ENCODE results near the gene TNPO3. TPM values are rescaled to one million over a fixed set of nuclear protein-coding genes. Genes with fewer than 3 reads are reported as not detected.

TNPO3 gene
- total RNA-seq, 1 experiment from 2014 or later: 57.0 TPM

DNA sequence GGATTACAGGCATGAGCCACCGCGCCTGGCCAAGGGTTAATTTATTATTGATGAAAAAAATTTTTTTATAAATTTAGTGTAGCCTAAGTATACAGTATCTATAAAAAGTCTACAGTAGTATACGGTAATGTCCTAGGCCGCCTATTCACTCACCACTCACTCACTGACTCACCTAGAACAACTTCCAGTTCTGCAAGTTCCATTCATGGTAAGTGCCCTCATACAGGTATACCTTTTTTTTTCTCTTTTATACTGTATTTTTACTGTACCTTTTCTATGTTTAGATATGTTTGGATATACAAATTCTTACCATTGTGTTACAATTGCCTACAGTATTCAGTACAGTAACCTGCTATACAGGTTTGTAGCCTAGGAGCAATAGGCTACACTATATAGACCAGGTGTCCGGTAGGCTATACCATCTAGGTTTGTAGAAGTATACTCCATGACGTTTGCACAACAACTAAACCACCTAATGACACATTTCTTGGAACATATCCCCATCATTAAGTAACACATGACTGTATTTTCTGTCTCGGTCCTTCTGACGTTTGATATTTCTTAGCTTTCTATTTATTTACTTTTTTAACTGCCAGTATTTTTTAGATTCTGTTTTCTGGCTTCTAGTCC, 93.8 kb downstream of the TNPO3 start:
- no peak for DNase-seq
- H3K4me3 ChIP-seq (ENCODE audit: low read length): no peak overlapping the region
- peaks cover 5% of the 10 kb centered on the region; the same call in 1 of the 2 replicates for H3K4me1 ChIP-seq (ENCODE audit: low read length)
- H3K27me3 ChIP-seq (ENCODE audit: low read length): no peaks in the 10 kb centered on the region
- H4K20me1 ChIP-seq (ENCODE audit: insufficient read depth, low read depth, low read length): no peaks in the 10 kb centered on the region
- no peak overlapping the region for H2AFZ ChIP-seq (ENCODE audit: low read length)
- H3K27ac ChIP-seq (ENCODE audit: low read length): no peak overlapping the region
- H3K79me2 ChIP-seq (ENCODE audit: low read length): peaks cover 14% of the 10 kb centered on the region
- no peak overlapping the region for H3K4me2 ChIP-seq (ENCODE audit: low read depth, low read length, poor library complexity, severe bottlenecking)
- no peaks in the 10 kb centered on the region for H3K9me3 ChIP-seq (ENCODE audit: low read length)
- H3K9me2 ChIP-seq (replicated peaks; ENCODE audit: insufficient read depth, low read length): no peaks in the 10 kb centered on the region
- H3K9ac ChIP-seq (ENCODE audit: low read length): no peak overlapping the region
- peaks cover 53% of the 10 kb centered on the region; the same call in 1 of the 2 replicates for H3K36me3 ChIP-seq (ENCODE audit: insufficient read depth, low read length)

DNA sequence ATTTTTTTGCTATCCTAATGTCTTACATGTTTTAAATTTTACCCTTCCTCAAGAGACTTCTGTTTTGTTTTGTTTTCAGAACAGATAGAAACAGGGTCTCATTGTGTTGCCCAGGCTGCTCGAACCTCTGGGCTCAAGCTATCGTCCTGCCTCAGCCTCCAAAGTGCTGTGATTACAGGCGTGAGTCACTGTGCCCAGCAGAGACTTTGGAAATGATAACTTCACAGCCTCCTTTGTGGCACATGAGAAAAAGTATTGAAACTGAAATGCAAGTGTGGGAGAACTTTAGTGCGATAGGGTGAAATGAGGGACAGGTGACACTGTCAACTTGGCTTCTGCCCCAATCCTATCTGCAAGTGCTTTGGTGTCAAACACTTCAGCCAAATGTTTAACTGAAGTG, 95.6 kb downstream of the TNPO3 start:
- Histone ChIP-seq H3K27me3 (ENCODE audit: low read length) (no peaks in the 10 kb centered on the region), H3K79me2 (ENCODE audit: low read length) (peaks cover 7% of the 10 kb centered on the region), H3K9me2 (replicated peaks; ENCODE audit: insufficient read depth, low read length) (no peaks in the 10 kb centered on the region), H3K27ac (ENCODE audit: low read length) (no peak overlapping the region), H3K4me3 (ENCODE audit: low read length) (no peak overlapping the region), H3K4me2 (ENCODE audit: low read depth, low read length, poor library complexity, severe bottlenecking) (no peak overlapping the region), H3K9me3 (ENCODE audit: low read length) (no peaks in the 10 kb centered on the region), H2AFZ (ENCODE audit: low read length) (no peak overlapping the region), H3K4me1 (ENCODE audit: low read length) (peaks cover 5% of the 10 kb centered on the region; the same call in 1 of the 2 replicates), H3K36me3 (ENCODE audit: insufficient read depth, low read length) (peaks cover 47% of the 10 kb centered on the region; the same call in 1 of the 2 replicates), H4K20me1 (ENCODE audit: insufficient read depth, low read depth, low read length) (no peaks in the 10 kb centered on the region), H3K9ac (ENCODE audit: low read length) (no peak overlapping the region)
- no peak for DNase-seq

DNA sequence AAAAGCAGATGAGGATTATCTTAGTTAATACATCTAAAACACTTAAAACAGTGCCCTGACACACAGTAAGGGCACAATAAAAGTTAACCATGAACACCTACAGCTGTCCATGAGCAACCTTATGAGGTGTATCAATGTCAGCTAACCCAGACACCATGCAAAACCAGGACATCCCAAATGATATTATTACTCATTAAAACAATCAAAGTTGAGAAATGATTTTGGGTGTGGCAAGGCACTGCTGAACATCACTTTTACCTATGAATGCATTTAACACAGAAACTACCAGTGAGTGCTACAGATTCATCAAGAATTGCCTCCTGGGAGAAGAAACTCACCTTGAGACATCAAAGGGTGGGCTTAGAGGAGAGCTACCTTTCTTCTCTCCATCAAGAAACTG, 98.9 kb downstream of the TNPO3 start:
- H3K9ac ChIP-seq (ENCODE audit: low read length): no peak overlapping the region
- H3K4me3 ChIP-seq (ENCODE audit: low read length): no peak overlapping the region
- no peaks in the 10 kb centered on the region for H4K20me1 ChIP-seq (ENCODE audit: insufficient read depth, low read depth, low read length)
- H3K4me1 ChIP-seq (ENCODE audit: low read length): no peaks in the 10 kb centered on the region
- peaks cover 41% of the 10 kb centered on the region; the same call in 1 of the 2 replicates for H3K36me3 ChIP-seq (ENCODE audit: insufficient read depth, low read length)
- no peak overlapping the region for H3K27ac ChIP-seq (ENCODE audit: low read length)
- no peaks in the 10 kb centered on the region for H3K9me3 ChIP-seq (ENCODE audit: low read length)
- no peak overlapping the region for H3K4me2 ChIP-seq (ENCODE audit: low read depth, low read length, poor library complexity, severe bottlenecking)
- H3K79me2 ChIP-seq (ENCODE audit: low read length): no peaks in the 10 kb centered on the region
- H3K27me3 ChIP-seq (ENCODE audit: low read length): no peaks in the 10 kb centered on the region
- no peak overlapping the region for H2AFZ ChIP-seq (ENCODE audit: low read length)
- H3K9me2 ChIP-seq (replicated peaks; ENCODE audit: insufficient read depth, low read length): no peaks in the 10 kb centered on the region
- no peak for DNase-seq

DNA sequence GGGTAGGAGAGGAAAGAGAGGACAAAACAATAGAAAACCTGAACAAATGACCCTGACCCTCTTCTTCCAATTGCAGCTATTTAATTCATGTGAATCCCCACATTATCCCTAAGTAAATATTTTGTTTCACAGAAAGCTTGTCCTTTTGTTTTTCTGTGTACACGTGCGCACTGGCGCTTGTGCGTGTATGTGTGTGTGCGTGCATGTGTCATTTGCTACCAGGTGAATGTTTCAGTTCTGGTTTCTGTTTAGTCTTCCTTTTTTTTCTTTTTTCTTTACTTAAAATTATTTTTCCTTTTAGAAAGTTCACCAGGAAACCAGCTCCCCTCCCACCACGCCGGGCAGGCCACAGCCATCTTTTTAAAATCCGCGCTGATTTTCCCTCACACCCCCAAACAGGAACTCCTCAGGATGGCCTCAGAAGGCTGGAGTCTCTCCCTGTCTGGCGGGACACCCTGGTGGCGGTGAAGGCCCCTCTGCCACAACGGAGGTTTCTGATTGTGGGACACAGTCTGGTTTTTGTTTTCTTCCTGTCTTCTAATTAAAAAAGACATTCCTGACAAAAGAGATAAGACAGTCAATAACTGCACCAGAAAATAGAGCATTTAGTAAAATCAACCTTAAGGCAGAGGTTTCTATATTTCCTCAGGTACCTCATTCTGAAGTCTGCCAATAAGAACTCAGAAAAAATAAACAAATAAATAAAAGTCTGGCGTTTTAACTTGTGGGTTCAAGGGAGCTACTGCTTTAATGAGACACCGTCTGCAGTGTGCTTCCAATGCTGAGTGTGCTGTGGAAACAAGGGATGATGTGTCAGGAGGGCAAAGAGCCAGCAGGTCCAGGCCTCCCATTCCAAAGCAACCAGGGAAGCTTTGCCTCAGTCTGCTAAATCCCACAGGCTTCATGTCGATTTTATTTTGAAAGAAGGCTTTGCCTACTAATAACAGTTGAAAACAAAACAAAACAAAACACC, 99.8 kb downstream of the TNPO3 start:
- Histone ChIP-seq H3K79me2 (ENCODE audit: low read length) (no peaks in the 10 kb centered on the region), H4K20me1 (ENCODE audit: insufficient read depth, low read depth, low read length) (no peaks in the 10 kb centered on the region), H3K4me1 (ENCODE audit: low read length) (no peaks in the 10 kb centered on the region), H3K27me3 (ENCODE audit: low read length) (no peaks in the 10 kb centered on the region), H3K36me3 (ENCODE audit: insufficient read depth, low read length) (peaks cover 40% of the 10 kb centered on the region; the same call in 1 of the 2 replicates), H3K9me2 (replicated peaks; ENCODE audit: insufficient read depth, low read length) (no peaks in the 10 kb centered on the region), H3K4me2 (ENCODE audit: low read depth, low read length, poor library complexity, severe bottlenecking) (no peak overlapping the region), H2AFZ (ENCODE audit: low read length) (no peak overlapping the region), H3K9ac (ENCODE audit: low read length) (no peak overlapping the region), H3K27ac (ENCODE audit: low read length) (no peak overlapping the region), H3K4me3 (ENCODE audit: low read length) (no peak overlapping the region), H3K9me3 (ENCODE audit: low read length) (no peaks in the 10 kb centered on the region)
- DNase-seq: no peak

DNA sequence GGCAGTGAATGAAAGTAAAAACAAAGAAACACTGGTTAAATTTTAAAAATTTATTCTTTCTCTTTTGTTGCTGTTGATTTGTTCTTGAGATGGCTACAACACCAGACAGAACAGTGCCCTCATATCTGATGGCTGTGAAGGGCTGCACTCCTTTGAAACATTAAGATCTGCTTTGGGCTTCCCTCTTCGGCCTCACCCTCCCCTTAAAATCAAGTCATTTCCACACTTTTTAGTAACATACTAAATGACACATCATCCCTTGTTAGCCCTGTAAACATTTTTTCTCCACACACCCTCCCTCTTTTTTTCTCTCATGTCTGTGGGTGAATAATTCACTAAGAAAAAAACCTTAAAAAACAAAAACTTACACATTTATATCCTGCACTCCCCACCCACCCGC, 100.8 kb downstream of the TNPO3 start:
- Histone ChIP-seq H3K9ac (ENCODE audit: low read length) (no peak overlapping the region), H3K27me3 (ENCODE audit: low read length) (no peaks in the 10 kb centered on the region), H3K79me2 (ENCODE audit: low read length) (no peaks in the 10 kb centered on the region), H3K9me3 (ENCODE audit: low read length) (no peaks in the 10 kb centered on the region), H2AFZ (ENCODE audit: low read length) (no peak overlapping the region), H3K27ac (ENCODE audit: low read length) (no peak overlapping the region), H3K4me3 (ENCODE audit: low read length) (no peak overlapping the region), H3K4me2 (ENCODE audit: low read depth, low read length, poor library complexity, severe bottlenecking) (no peak overlapping the region), H3K4me1 (ENCODE audit: low read length) (no peaks in the 10 kb centered on the region), H3K36me3 (ENCODE audit: insufficient read depth, low read length) (peaks cover 32% of the 10 kb centered on the region; the same call in 1 of the 2 replicates), H3K9me2 (replicated peaks; ENCODE audit: insufficient read depth, low read length) (no peaks in the 10 kb centered on the region), H4K20me1 (ENCODE audit: insufficient read depth, low read depth, low read length) (no peaks in the 10 kb centered on the region)
- DNase-seq: no peak

DNA sequence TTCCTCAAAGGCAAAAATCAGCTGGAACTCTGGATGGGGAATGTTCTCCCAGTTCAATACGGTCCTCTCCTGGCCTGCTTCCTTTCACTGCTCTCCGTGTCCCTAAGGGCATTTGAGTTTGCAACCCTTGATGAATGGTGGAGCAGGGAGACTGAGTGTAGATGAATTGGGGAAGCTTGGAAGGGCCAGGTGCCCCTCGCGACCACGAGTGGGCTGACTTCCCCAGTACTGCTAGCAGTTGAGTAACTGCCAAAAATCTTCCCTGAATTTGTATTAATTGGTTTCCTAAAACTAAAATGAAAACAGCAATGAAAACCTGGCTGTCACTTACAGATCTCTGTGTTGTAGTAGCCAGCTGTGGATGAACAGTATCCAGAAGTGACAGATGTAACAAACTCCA, 103.6 kb downstream of the TNPO3 start:
- Histone ChIP-seq H4K20me1 (ENCODE audit: insufficient read depth, low read depth, low read length) (no peaks in the 10 kb centered on the region), H3K27ac (ENCODE audit: low read length) (no peak overlapping the region)

DNA sequence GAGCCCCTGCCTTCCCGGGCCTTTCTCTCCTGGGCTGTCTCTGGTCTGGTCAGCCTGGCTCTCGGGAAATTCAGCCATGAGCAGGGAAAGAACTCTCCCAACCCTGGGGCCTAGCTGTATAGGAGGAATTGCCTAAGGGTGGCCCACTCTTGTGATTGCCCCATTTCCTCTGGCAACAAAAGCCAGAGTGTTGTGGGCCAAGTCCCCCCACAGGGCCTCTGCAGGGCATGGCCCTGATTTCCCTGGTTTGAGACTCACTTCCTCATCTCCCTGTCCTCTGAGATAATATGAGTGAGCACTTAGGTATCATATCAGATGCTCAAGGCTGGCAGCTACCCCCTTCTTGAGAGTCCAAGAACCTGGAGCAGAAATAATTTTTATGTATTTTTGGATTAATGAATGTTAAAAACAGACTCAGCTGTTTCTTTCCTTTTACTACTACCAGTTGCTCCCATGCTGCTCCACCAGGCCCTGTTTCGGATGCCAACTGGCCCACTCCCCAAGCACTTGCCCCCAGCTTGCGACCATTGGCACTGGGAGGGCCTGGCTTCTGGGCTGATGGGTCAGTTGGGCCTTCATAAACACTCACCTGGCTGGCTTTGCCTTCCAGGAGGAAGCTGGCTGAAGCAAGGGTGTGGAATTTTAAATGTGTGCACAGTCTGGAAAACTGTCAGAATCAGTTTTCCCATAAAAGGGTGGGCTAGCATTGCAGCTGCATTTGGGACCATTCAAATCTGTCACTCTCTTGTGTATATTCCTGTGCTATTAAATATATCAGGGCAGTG, 105.7 kb downstream of the TNPO3 start:
- Histone ChIP-seq H3K27ac (ENCODE audit: low read length) (no peak overlapping the region), H3K9me2 (replicated peaks; ENCODE audit: insufficient read depth, low read length) (no peaks in the 10 kb centered on the region), H3K4me3 (ENCODE audit: low read length) (no peak overlapping the region), H4K20me1 (ENCODE audit: insufficient read depth, low read depth, low read length) (no peaks in the 10 kb centered on the region), H3K4me1 (ENCODE audit: low read length) (no peaks in the 10 kb centered on the region), H3K79me2 (ENCODE audit: low read length) (no peaks in the 10 kb centered on the region), H3K36me3 (ENCODE audit: insufficient read depth, low read length) (peaks cover 10% of the 10 kb centered on the region; the same call in 1 of the 2 replicates), H3K9ac (ENCODE audit: low read length) (no peak overlapping the region), H3K27me3 (ENCODE audit: low read length) (no peaks in the 10 kb centered on the region), H2AFZ (ENCODE audit: low read length) (no peak overlapping the region), H3K9me3 (ENCODE audit: low read length) (no peaks in the 10 kb centered on the region), H3K4me2 (ENCODE audit: low read depth, low read length, poor library complexity, severe bottlenecking) (no peak overlapping the region)
- DNase-seq: no peak

More for the DNA sequence above, 103.6 kb downstream of the TNPO3 start:
- no peak overlapping the region for H3K9ac ChIP-seq (ENCODE audit: low read length)
- no peak overlapping the region for H3K4me2 ChIP-seq (ENCODE audit: low read depth, low read length, poor library complexity, severe bottlenecking)
- no peak overlapping the region for H2AFZ ChIP-seq (ENCODE audit: low read length)
- no peak for DNase-seq
- no peaks in the 10 kb centered on the region for H3K79me2 ChIP-seq (ENCODE audit: low read length)
- no peaks in the 10 kb centered on the region for H3K9me3 ChIP-seq (ENCODE audit: low read length)
- H3K27me3 ChIP-seq (ENCODE audit: low read length): no peaks in the 10 kb centered on the region
- no peaks in the 10 kb centered on the region for H3K9me2 ChIP-seq (replicated peaks; ENCODE audit: insufficient read depth, low read length)
- no peaks in the 10 kb centered on the region for H3K4me1 ChIP-seq (ENCODE audit: low read length)
- H3K36me3 ChIP-seq (ENCODE audit: insufficient read depth, low read length): peaks cover 19% of the 10 kb centered on the region; the same call in 1 of the 2 replicates
- no peak overlapping the region for H3K4me3 ChIP-seq (ENCODE audit: low read length)
